Activated T-helper 1 cell treated with Interleukin-2 at 50 U/mL for 16 hours (primary cell): ENCODE data around the gene SF1.
A peak's percentile ranks its signal among the peaks of the same experiment; 100 is the strongest.

Experiments
- DNase-seq: peaks from one replicate; pipeline ENCODE4 v3.0.0-alpha.2; 2020; ENCODE audit warnings: low read depth

Gene SF1

DNA sequence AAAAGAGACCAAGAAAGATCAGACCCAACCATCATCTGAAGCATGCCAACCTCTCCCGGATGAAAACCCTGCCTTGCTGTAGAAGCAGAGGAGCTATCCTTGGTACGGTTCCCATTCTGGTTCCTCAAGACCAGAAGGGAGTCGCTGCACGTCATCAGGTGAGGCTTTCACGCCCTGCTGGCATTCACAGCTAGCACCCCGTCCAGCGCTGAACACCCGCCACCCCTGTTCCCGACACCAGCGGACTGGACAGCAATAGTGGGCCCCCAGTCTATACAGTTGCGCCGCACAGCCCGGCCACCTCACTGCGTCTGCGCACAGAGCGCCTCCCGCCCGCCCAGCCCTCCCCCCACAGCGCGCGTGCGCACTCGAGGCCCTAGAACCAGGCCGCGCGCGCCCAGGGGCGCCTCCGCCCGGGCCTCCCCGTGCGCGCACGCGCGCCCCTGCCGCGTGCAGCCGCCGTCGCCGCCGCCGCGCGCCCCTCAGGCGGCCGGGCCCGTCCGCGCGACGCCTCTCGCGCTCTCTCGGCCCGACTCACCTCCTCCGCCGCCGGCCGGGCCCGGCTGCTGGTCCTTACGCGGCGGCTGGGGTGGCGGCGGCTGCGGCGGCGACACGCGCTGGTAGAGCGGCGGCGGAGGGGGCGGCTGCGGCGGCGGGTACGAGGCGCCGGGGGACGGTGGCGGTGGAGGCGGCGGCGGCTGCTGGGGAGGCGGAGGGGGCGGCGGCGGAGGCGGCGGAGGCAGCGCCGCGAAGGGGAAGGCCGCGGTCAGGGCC, 706 bp downstream of the SF1 start:
- peak; percentile 79 for DNase-seq

DNA sequence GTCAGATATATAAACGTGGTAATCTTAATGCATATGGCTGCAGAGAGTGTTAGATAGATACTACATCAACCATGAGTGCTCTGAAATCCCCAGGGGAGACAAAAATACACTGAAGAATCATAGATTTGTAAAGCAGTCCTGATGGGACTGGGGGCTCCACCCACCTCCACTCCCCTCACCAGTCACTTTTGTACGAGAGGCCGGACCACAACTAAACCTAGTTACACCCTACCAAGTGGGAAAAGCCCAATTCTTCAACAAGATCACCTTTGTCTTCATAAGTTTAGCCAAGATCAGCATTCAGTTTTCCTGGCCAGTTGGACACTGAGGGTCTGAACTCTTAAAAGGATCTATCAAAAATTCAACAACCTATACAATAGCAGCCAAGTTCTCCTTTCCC, 1.5 kb downstream of the SF1 start:
- DNase-seq, result no peak

- no peak for DNase-seq
Measured at GRCh38 chr11:64776425-64776824, 1.9 kb downstream of the SF1 start.

DNA sequence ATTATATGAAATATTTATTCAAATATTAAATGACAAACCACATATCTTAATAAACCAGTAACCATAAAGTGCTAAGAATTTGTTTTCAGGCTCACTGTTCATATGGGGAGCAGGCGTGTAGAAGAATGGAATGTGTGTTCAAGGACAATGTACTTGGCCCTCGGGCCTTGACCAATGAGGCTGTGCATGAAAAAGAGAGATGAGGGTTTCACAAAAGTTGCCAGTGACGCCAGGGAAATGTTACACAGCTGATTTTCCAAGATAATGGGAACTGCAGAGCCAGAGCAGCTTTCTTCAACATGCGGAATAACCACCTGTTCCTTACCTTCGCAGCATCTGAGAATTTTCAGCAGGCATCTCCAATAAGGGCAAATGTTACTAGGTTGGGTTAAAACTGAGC, 4.2 kb downstream of the SF1 start:
- no peak for DNase-seq

GRCh38 chr11:64772303-64773018, 5.9 kb downstream of the SF1 start:
- DNase-seq, result no peak

- DNase-seq, result no peak
Measured at GRCh38 chr11:64771861-64772260, 6.5 kb downstream of the SF1 start.

GRCh38 chr11:64770120-64770519, 8.2 kb downstream of the SF1 start:
- DNase-seq, result no peak

DNA sequence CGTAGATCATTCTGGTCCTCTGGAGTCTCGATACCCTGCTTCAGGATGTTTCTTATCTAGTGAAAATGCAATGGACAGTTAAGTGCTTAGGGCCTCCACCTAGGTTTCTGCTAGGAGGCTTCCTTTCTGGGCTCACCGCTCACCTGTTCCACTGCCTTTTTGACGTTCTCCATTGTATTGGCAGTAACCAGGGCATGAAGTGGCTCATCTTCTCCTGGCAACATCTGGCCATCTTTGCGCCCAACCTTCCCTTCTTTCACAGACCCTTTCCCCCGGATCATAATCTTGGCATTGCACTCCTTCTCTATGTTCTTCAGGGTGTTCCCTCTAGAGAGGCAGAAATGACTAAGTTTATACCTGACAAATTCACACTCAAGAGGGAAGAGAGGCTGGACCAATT, 9.1 kb downstream of the SF1 start:
- no peak for DNase-seq

- no peak for DNase-seq
Measured at GRCh38 chr11:64768300-64768694, 10.0 kb downstream of the SF1 start.

DNA sequence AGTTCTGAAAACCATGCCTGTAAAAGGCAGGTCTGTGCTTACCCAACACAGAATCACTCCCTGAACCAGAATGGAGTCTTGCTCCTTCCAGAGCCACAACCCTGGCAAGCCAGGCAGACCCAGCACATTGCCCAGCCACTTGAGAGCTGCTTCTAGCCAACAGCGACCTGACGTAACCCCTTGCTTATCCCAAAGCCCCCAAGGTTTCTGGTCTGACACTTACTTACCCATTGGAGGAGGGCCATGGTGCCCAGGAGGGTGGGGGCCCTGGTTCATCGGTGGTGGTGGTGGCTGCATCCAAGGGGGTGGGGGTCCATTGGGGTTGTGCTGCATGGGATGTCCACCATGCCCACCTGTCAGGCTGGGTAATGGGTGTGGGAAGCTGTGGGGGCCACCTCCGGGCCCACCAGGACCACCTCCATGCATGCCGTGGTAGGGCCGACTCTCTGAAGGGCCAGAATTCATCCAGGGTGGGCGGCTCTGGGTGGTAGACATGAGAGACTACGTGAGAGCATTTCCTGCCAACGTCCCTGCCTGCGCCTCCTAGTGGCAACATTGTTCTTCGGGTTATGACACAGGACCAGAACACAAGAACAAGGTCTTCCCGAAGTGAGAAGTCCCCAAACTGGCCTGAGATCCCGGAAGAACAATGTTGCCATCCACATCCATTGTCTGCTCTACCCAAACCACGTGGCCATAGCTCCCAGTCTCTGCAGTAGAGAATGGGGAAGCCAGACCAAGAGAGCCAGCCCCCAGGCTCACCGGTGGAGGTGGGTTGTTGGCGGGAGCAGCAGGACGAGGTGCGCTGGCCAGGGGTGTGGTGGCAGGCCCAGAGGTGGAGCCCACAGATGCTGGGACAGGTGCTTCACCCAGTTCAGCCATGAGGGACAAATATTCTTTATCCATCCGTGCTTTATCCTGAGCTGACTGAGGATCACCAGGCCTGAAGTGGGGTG, 10.7 kb downstream of the SF1 start:
- DNase-seq, result peak; percentile 65

- no peak for DNase-seq
Measured at GRCh38 chr11:64766881-64767280, 11.5 kb downstream of the SF1 start.

GRCh38 chr11:64765851-64766665, 12.3 kb downstream of the SF1 start:
- no peak for DNase-seq

- DNase-seq, result no peak
Measured at GRCh38 chr11:64765291-64765850, 13.0 kb downstream of the SF1 start.

DNA sequence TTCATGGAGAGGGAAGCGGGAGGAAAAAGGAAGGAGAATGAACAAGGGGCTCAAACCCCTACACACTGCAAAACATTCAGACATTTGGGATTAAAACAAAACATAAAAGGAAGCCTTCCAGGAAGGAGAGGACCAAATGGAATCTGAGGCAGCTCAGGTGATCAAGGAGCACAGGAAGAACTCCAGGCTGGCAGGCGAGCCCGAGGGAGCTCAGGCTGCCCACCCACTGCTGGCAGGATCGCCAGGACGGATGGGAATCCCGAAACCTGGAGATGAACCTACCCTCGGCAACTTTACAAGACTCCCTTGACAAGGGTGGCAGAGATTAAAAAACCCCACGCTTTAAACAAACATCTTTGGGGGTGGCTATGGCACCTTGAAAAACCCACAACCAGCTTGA, 13.6 kb downstream of the SF1 start:
- no peak for DNase-seq

- peak; percentile 45 for DNase-seq
Measured at GRCh38 chr11:64764040-64764611, 14.2 kb downstream of the SF1 start.

DNA sequence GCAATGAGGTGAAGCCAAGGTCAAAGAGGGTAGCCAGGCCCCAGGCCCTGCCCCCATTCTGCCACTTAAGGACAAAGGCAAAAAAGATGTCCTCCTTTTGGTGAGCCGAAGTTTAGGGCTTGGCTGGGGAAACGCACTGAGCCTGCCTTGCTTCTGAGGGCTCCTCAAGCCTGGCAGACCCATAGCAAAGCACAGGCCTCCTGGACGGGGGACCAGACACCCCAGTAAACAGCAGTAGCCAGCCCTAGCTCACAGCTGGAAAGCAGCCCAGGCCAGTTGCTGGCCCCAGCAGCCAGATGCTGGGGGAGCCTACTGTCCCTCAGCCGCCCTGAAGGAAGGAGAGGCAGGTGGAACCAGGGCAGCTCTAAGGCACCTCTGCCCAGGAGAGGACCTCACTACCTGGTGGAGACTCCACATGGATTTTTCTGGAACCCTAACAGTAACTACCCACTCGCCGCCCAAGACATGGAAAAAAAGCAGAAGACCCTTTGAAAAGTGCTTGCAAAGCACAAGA, 14.8 kb downstream of the SF1 start:
- DNase-seq, result no peak

DNA sequence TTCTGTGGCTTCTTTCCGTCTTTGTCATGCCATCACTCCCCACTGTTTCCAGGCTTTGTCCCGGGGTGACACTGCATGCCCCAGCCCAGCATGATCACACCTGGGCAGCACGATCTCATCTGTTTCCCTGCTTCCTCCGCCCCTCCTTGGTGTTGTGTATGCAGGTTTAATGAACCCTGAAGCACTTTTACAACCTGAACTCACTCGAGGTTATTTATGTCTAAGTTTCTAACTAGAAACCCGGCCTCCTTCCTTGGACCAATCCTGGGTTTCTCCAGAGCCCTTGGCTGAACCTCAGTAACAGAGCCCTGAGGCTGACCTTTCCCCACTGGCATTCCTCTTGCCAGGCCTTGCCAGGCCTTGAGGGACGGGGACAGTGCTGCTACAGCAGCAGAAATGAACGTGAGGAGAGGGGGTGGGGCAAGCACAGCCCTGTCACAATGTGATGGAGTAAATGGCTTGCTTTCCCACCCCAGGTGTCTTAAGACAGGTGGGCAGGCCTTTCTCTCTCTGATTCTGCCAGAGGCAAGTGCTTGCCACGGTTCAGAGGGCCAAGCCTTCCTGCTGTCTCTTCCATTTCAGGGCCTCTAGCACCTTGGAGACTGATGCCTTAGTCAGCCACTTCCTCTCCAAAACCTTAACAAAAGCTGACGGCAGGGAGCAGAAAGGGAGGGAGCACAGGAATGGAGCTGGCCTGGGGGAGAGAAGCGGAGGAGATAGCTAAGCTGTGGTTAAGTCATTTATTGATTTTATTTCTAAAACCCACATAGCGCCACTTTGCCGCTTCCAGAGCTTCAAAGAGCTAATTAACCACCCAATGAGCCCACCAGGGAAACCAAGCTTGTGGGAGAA, 15.4 kb downstream of the SF1 start:
- no peak for DNase-seq

DNA sequence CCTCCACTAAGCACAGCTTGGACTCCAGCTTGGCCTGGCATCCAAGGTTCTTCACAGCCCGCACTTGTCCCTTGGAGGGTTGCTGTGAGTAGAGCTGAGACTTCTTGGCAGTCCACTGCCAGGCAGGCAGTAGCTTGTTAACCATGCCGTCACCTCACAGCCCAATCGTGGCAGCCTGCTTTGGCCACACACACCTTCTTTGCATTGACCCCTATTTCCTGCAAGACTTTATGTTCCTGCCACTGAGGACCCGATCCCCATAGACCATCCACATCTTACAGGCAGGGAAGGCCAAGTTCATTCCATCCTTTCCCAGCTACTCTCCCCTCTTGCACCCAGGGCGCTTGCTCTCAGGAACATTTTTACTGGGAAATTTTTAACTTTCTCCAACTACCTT, 16.1 kb downstream of the SF1 start:
- no peak for DNase-seq

- DNase-seq, result no peak
Measured at GRCh38 chr11:64760759-64761420, 17.5 kb downstream of the SF1 start.
